RWPE1 (cell line): ENCODE measurements around the gene MRPL44.

Experiments used
- CTCF ChIA-PET: fragments of 350-600 bp; sonication (Branson Sonifier 250); formaldehyde crosslinking; extraction: SDS; loops from one replicate; lab custom pipeline; 2021; lab: Yijun Ruan, JAX
- POLR2A ChIA-PET: fragments of 400-600 bp; formaldehyde crosslinking; extraction: SDS; loops from one replicate; lab custom pipeline; 2020; ENCODE audit warnings: antibody characterized with exemption; ENCODE audit not compliant: low non-redundant PET; lab: Yijun Ruan, JAX
- DNase-seq: peaks from one replicate; pipeline ENCODE4 v3.0.0; 2012; ENCODE audit warnings: low spot score
- H3K27ac ChIP-seq: fragments of 450-650 bp; 2 replicates; pipeline ENCODE4 v1.5.1; 2017
- CTCF ChIP-seq: fragments of 450-650 bp; conservative IDR thresholded peaks from 2 replicates; pipeline ENCODE4 v1.5.1; 2017; ENCODE audit warnings: low read depth, mild to moderate bottlenecking

The MRPL44 gene

GRCh38 chr2:223957092-223957851 is at the start of gene MRPL44:
Gene MRPL44 (plus strand): TSS chr2:223957463. CDS start chr2:223957473, 10 bp downstream.
- ChIA-PET POLR2A (no interaction called here), CTCF (interaction anchor here (0.6 to 1.1 kb wide), 4 partner anchors 13 to 519 kb away, joined by 3 to 4 read pairs (median 4); no protein-coding TSS in a partner anchor)
- no peak for TF ChIP-seq CTCF
- peak; percentile 94 for DNase-seq
- H3K27ac ChIP-seq, result peak within 1 kb of the TSS; percentile 77

GRCh38 chr2:223908304-223908998 is 48.8 kb upstream of the MRPL44 start:
- no peak overlapping the region; the same call in 1 of the 2 replicates for H3K27ac ChIP-seq
- ChIA-PET CTCF (interaction anchor here (0.6 kb wide), 1 partner anchor 452 kb away, joined by 3 read pairs; no protein-coding TSS in a partner anchor), POLR2A (no interaction called here)
- no peak for DNase-seq
- TF ChIP-seq CTCF, result no peak

GRCh38 chr2:223909001-223909741 is 48.1 kb upstream of the MRPL44 start:
- ChIA-PET POLR2A (no interaction called here), CTCF (interaction anchor here (0.7 kb wide), 1 partner anchor 44 kb away, joined by 3 read pairs; no protein-coding TSS in a partner anchor)
- H3K27ac ChIP-seq, result no peak overlapping the region
- TF ChIP-seq CTCF, result no peak
- no peak for DNase-seq

GRCh38 chr2:223914324-223914723 is 42.9 kb upstream of the MRPL44 start:
- ChIA-PET CTCF (interaction anchor here (0.7 to 0.9 kb wide), 4 partner anchors 8 to 418 kb away, joined by 3 to 4 read pairs (median 4); no protein-coding TSS in a partner anchor), POLR2A (no interaction called here)
- TF ChIP-seq CTCF, result no peak
- no peak for DNase-seq
- H3K27ac ChIP-seq, result no peak overlapping the region

- no peak overlapping the region for H3K27ac ChIP-seq
- CTCF ChIA-PET, result interaction anchor here (0.5 to 0.9 kb wide), 3 partner anchors 8 to 392 kb away, joined by 3 to 4 read pairs (median 3); no protein-coding TSS in a partner anchor
- no peak for DNase-seq
- TF ChIP-seq CTCF, result no peak
- POLR2A ChIA-PET, result no interaction called here
Measured at GRCh38 chr2:223915071-223915470, 42.2 kb upstream of the MRPL44 start.
